Activated T-cell treated with anti-CD3 and anti-CD28 coated beads for 4 hours (primary cell): ENCODE results near the gene TET2.

Experiments used
- DNase-seq: peaks from one replicate; pipeline ENCODE4 v3.0.0-alpha.2; 2020

The TET2 gene

DNA sequence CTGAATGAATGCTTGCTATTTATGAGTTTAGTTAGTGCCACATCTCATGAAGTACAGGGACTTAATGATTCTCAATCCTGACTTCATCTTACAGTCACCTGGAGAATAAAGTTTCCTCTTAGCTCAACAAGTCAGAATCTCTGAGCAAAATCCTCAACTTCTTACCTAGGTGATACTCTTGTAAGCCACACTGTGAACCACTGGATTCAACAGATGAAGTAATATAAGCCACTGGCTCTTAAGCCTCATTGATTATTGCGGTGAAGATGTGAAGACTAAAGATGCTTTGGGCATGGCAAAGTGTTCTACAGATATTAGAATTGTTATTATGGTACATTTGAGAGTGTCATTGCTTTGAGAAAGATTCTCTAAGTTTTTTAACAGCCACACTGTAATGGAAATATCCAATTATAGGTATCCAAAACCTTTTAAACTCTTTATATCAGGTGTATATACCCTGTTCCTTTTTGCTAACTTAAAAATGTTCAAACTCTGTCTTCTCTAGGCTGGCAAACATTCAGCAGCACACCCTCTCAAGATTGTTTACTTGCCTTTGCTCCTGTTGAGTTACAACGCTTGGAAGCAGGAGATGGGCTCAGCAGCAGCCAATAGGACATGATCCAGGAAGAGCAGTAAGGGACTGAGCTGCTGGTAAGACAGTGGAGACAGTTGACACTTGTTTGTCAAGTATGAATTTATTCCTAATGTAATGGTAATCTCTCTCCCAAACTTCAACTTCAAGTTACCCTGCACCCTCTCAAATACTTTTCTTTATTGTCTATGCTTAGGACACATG, 43.4 kb downstream of the TET2 start:
- DNase-seq, result no peak

- DNase-seq, result no peak
Observed at GRCh38 chr4:105191621-105192210, 45.0 kb downstream of the TET2 start.

DNA sequence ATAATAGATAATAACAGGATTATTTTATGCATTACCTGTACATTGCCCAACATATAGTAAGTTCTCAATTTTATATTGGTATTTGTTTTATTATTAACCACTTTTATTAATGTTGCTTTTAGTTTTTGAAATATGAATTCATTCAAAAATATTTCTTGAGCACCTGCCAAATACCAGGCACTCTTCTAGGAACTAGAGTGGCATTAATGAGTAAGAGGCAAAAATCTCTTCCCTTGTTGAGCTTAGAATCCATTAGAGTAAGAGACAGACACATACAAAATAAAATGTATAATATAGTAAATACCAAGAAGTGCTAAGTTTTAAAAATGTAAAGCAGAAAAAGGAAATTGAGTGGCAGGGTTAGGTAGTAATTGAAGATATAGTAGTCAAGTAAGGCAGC, 45.8 kb downstream of the TET2 start:
- DNase-seq, result no peak

DNA sequence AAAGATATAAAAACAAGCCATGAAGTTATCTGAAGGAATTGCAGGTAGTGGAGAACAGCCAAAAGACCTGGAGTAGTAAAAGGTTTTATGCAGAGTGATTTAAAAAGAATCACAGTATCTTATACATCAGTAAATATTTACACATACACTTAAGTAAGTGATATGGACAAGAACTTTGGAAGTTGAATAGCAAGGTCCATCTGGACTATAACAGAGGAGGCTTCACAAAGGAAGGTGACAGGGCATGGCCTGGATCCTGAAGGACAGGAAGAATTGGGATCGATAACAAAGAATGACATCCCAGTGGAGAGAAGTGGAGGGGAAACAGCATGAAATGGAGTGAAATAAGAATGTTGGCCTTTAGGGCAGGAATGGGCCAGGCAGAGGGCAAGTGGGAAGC, 46.2 kb downstream of the TET2 start:
- DNase-seq, result no peak

DNA sequence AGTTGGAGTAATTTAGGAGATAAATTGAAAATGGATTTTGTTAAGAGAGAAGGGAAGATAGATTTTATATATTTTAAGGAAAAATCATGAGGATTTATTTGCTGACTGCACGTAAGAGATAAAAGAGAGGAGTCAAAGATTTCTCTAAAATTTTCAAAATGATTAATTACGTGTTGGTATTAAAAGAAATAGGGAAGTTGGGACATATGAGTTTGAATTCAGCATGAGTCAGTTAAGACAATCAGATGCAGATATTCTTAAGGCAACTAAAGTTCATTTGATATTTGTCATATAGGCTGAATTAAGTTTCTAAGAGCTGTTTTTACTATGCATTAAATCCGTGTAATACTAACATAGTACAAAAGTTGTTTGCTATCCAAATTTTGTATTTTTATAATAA, 46.9 kb downstream of the TET2 start:
- no peak for DNase-seq

GRCh38 chr4:105194328-105195231, 47.9 kb downstream of the TET2 start:
- no peak for DNase-seq

- DNase-seq, result no peak
Observed at GRCh38 chr4:105196523-105197145, 50.0 kb downstream of the TET2 start.

DNA sequence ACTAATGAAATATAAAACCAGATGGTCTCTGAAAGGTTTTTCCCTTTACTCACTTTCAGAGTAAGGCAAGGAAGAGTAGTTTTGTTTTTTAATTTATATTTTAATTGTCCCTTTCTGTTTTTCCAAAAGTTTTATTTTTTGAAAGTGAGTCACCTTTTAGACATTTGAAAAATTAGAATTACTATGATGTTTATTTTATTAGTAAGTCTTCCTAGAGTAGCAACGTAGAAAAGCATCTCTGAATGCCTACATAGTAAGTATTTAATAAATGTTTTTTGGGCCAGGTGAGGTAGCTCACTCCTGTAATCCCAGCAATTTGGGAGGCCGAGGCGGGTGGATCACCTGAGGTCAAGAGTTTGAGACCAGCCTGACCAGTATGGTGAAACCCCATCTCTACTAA, 51.1 kb downstream of the TET2 start:
- no peak for DNase-seq

GRCh38 chr4:105198541-105198940, 51.9 kb downstream of the TET2 start:
- DNase-seq, result no peak

DNA sequence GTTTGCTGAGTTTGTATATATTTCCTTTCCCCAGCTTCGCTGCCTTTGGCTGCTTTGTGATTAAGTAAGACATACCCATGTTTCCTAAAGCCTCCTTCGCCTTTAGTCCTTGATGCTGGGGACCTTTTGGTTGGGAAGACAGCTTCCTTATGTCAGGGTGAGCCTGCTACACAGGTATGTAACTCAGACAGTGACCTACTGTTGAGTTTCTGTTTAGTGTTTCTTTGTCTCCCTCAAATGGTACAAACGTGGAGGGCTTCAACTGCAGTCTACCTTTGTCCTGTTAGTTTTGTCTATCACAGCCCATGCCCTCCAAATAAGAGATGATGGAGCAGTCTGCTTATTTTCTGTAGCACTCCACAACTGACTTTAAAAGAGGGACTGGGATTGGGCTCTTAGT, 59.5 kb downstream of the TET2 start:
- no peak for DNase-seq

DNA sequence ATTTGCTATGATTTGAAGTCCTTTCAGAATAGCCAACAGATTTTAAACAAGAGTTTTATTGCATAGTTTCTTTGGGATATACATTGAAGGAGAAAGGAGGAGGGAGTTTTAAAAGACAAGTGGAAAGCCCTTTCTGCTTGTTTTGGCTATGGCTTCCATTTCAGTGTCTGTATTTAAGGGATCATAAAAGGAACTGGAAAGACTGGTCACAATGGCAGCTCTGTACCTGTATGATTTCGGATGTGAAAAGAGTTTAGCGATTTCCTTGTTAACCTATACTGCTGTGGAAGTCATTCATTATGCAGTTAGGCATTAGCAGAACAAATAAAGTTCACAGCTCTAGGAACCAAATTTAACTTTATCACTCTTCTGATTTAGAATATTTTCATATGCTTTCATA, 60.7 kb downstream of the TET2 start:
- DNase-seq, result no peak

- DNase-seq, result no peak
Observed at GRCh38 chr4:105208561-105208960, 61.9 kb downstream of the TET2 start.

- no peak for DNase-seq
Observed at GRCh38 chr4:105210916-105211315, 64.2 kb downstream of the TET2 start.

- no peak for DNase-seq
Observed at GRCh38 chr4:105215609-105216313, 69.1 kb downstream of the TET2 start.

DNA sequence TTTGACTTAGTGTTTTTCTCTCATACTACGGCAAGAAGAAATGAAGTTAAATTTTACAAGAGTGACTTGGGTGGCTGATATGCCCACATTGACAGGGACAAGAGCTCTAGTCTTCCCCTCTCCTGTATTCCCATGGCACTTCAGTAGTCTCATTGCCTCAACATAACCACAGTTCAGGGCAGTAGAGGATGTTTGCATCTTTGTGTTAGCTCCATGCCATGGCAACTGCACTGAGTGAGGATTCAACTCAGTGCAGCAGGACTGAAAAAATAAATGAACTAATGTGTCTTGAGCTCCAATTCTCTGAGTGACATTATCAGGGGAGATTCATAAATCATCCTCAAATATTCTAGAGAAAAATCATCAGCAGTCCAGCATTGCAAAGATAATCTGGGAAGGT, 78.8 kb downstream of the TET2 start:
- no peak for DNase-seq

GRCh38 chr4:105227054-105227453, 80.4 kb downstream of the TET2 start:
- DNase-seq, result no peak

GRCh38 chr4:105230287-105230686, 83.6 kb downstream of the TET2 start:
- DNase-seq, result no peak

DNA sequence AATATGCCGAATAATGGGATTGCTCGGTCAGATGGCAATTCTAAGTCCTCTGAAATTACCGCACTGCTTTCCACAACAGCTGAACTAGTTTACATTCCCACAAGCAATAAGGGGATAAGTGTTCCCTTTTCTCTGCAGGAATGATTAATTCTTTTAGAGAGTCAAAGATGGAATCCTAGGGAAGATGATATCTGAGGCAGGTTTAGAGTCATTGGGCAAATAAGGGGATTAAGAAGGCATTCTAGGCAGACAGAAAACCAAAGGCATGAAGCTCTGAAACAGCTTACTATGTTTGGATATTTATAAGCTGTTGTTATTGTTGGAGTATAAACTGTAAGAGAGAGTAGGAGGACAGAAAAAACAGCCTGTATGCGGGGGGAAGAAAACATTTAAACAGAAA, 85.7 kb downstream of the TET2 start:
- DNase-seq, result no peak

- no peak for DNase-seq
Observed at GRCh38 chr4:105234582-105234981, 87.9 kb downstream of the TET2 start.

DNA sequence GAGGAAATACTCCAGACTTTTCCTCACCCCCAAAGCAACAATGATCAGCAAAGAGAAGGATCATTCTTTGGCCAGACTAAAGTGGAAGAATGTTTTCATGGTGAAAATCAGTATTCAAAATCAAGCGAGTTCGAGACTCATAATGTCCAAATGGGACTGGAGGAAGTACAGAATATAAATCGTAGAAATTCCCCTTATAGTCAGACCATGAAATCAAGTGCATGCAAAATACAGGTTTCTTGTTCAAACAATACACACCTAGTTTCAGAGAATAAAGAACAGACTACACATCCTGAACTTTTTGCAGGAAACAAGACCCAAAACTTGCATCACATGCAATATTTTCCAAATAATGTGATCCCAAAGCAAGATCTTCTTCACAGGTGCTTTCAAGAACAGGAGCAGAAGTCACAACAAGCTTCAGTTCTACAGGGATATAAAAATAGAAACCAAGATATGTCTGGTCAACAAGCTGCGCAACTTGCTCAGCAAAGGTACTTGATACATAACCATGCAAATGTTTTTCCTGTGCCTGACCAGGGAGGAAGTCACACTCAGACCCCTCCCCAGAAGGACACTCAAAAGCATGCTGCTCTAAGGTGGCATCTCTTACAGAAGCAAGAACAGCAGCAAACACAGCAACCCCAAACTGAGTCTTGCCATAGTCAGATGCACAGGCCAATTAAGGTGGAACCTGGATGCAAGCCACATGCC, 89.7 kb downstream of the TET2 start:
- DNase-seq, result no peak

DNA sequence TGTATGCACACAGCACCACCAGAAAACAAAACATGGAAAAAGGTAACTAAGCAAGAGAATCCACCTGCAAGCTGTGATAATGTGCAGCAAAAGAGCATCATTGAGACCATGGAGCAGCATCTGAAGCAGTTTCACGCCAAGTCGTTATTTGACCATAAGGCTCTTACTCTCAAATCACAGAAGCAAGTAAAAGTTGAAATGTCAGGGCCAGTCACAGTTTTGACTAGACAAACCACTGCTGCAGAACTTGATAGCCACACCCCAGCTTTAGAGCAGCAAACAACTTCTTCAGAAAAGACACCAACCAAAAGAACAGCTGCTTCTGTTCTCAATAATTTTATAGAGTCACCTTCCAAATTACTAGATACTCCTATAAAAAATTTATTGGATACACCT, 90.2 kb downstream of the TET2 start:
- DNase-seq, result no peak

GRCh38 chr4:105240037-105240436, 93.4 kb downstream of the TET2 start:
- DNase-seq, result no peak
